HG03442 (cell line): ENCODE measurements around the gene MCOLN3.
A peak's percentile ranks its signal among the peaks of the same experiment; 100 is the strongest.
"Not testable (repeated sequence)": the region's sequence is repeated elsewhere in the genome, so short reads cannot be mapped to it uniquely, and the experiment has no call there.

Experiments used
- ATAC-seq: cut with Tn5 transposase; IDR thresholded peaks from one replicate; pipeline ENCODE4 v1.9.1; 2021; ENCODE audit warnings: mild to moderate bottlenecking, moderate library complexity; ENCODE audit not compliant: unreplicated experiment

Gene MCOLN3

DNA sequence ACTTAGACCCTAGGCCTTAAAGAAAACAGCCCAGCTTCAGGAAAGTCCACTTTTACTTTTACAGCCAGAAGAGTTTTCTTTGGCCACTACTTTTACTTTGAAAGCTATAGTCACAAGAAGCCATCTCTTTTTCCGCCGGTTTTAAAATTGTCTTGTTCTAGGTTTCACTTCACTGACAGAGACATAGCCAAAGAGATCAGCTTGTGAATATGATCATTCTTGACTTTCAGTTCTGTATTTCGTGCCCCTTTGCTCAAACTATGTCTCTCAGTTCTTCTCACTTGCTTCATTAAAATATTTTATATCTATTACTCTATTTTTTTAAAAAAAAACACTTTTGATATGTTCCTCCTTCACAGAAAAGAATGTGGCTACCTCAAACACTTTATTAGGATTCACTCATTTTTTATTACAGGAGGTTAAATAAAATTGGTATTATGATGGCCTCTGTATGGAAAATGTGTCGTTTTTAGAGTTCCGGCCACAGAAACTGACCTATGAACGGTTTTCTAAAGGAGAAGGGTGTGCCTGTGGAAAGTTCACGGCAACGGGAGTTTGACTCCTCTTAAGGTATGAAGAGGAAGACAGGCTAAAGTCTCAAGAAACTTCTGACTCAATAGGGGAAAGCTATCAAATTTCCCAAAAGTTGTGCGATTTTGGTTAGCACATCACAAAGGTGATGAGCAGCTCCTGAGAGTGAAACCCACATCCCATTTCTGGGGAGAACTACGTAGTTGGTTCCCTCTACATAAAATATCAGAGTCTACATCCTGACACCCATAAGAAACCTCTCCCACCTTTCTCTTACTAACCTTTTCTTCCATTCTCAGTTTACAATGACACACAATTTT, 52.6 kb downstream of the MCOLN3 start:
- peak; percentile 35 for ATAC-seq

DNA sequence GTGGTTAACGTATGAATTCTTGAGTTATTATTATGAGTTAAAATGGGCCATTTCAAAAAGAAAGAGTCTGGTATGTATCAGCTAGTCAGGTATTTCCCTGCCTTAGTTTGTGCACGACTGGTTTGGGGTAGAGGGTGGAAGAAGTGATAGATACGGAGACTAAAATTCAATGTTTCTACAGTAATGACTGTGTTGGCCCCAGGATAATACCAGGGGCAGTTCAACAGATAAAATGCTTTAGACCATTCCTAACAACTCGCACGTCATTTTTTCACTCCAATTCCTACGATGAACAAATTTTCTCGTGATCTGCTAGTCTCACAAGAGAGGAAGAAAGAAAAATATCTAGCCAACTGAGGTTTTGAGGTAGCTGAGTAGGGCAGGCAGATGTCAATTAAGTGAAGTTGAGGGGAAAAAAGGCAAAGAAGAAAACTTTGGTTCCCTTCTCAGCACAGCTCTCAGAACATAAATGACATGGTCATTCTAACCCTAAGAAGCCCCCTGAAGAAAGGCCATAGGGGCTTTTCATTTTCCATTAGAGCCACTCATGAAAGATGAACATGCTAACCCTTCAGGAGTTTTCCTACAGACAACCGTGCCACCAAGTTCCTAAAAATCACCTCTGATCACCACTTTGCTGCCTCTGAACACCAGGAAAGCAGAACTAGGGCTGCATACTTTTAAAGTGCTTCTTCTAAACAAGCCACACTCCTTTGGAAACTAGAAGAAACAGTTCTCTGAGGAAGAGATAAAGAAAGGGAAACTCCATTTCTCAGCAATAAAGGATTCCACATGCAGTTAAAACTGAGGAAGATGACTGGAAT, 57.0 kb downstream of the MCOLN3 start:
- ATAC-seq, result peak; percentile 34

DNA sequence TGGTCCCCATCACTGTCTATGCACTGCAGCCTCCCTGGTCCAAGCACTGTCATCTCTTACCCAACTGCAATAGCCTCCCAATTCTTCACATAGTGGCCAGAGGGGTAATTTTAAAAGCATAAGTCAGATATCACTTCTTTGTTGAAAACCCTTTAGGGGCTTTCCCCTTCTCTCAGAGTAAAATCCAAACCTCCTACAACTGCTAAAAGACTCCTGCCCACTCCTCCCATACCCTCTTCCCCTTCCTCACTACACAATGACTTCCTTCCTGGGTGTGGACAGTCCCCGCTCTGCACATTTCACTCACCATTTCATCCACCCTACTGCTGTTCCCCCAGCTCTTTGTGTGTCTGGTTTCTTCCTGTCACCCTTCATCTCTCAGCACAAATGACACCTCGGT, 59.7 kb downstream of the MCOLN3 start:
- peak; percentile 66 for ATAC-seq

DNA sequence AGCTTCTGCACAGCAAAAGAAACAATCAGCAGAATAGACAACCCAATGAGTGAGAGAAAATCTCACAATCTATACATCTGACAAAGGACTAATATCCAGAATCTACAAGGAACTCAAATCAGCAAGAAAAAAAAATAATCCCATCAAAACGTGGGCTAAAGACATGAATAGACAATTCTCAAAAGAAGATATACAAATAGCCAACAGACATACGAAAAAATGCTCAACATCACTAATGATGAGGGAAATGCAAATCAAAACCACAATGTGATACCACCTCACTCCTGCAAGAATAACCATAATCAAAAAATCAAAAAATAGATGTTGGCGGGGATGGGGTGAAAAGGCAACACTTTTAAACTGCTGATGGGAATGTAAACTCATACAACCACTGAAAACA, 61.7 kb downstream of the MCOLN3 start:
- not testable (repeated sequence) for ATAC-seq

DNA sequence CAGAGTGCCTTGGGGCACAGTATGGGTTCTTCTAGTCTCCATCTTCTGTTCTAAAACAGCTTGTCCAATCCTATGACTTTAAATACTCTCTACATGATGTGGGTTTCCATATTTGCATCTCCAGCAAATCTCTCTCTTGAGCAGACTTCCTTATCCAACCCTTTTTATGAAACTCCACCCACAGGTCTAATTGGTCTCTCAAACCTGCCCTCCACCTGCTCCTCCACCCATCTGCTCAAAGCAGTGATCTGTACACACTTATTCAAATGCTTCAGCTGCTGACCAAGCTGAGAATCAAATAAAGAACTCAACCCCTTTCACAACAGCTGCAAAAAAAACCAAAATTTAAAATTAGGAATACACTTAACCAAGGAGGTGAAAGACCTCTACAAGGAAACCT, 62.9 kb downstream of the MCOLN3 start:
- ATAC-seq, result peak; percentile 40

DNA sequence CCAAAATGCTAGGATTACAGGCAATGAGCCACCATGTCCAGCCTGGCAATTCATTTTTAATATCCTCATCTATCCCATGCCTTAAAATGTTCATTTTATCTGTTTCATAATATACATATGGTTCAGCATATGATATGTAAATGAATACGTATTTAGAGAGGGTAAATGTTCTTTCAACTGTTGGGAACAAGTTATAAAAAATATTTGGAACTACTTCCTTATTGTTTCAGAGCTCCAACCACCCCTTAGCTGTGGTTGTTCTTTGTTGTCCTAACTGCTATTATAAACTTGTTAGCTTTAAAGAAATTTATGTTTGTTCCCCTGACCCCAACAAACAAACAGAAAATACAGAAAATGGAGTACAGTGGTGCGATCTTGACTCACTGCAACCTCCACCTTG, 65.9 kb downstream of the MCOLN3 start:
- ATAC-seq, result no peak

DNA sequence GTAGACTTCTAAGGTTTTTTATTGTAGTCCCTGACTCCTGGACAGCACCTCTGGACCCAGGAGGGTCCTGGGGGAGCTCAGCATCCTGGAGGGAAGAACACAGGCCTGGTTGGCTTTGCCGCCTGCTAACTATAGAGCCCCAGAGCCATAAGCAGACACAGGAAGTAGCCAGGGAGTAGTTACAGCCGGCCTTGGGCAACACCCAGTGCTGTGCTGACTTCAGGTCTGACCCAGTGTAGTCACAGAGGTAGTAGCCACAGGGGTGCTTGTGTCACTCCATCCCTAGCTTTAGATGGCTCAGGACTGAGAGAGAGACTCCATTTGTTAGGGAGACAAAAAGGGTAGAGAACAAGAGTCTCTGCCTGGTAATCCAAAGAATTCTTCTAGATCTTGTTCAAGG, 73.3 kb downstream of the MCOLN3 start:
- ATAC-seq, result peak; percentile 38

DNA sequence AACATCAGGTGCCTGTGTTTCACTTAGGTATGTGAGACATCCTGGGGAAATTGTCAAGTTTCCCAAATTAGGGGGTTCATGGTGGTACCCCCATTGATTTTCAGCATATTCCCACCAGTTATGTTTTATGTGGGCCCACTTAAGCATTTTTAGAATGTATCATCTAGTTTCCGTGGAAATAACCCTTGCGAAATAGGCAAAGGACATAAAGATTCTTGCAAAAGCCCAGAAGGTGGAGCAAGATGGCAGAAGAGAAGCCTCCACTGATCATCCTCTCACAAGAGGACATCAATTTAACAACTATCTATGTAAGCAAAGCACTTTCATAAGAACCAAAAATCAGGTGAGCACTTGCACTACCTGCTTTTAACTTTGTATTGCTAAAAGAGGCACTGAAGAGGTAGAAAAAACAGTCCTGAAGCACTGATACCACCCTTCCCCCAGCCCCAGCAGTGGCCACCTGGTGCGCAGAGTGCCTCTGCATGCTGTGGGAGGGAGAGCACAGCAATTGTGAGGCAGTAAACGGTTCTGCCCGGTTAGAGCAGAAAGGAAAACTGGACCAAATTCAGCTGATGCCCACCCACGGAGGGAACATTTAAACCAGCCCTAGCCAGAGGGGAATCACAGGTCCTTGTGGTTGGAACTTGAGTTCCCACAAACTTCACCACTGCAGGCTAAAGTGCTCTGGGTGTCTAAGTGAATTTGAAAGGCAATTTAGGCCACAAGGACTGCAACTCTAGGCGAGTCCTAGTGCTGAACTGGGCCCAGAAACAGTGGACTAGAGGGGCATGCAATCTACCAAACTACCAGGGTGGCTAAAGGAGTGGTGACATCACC, 74.6 kb downstream of the MCOLN3 start:
- ATAC-seq, result peak; percentile 39

DNA sequence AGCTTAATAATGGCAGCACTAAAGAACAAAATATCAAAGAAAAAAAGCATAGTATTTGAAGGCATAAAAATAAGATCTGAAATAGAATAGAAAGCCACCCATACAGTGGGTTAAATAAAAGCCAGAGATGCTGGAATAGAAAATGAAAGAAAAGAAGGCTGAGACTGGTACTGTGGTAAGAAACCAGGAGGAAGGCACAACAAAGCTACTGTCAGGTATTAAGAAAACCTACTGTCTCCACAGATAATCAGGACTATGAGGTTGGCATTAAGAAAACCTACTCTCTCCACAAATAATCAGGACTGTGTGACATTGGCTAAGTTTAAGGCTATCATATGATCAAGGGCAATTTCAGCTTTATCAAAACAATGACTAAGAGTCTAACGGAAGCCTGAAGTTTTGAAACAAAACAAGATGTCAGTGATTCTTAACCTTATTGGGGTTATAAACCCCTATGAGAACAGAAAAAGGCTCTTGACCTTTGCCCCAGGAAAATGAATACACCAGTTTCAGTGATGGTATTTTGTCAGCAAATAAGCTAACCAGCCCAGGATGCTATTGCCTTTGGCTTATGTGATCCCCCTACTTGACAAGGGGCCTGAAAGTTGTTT, 75.8 kb downstream of the MCOLN3 start:
- no peak for ATAC-seq

DNA sequence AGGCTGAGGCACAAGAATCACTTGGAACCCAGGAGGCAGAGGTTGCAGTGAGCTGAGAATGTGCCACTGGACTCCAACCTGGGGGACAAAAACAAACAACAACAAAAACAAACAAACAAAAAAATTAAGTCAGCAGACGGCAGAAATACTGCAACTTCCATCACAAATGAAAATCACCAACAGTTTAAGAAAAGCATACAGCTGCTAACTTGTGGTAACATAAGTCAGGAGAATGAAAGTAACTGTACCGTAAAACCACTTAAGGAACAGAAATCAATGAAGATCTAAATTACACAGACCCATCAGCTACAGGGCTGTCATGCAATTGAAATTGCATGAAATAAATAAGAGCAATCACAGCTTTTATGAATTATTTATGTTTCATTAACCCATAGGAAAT, 76.3 kb downstream of the MCOLN3 start:
- no peak for ATAC-seq

DNA sequence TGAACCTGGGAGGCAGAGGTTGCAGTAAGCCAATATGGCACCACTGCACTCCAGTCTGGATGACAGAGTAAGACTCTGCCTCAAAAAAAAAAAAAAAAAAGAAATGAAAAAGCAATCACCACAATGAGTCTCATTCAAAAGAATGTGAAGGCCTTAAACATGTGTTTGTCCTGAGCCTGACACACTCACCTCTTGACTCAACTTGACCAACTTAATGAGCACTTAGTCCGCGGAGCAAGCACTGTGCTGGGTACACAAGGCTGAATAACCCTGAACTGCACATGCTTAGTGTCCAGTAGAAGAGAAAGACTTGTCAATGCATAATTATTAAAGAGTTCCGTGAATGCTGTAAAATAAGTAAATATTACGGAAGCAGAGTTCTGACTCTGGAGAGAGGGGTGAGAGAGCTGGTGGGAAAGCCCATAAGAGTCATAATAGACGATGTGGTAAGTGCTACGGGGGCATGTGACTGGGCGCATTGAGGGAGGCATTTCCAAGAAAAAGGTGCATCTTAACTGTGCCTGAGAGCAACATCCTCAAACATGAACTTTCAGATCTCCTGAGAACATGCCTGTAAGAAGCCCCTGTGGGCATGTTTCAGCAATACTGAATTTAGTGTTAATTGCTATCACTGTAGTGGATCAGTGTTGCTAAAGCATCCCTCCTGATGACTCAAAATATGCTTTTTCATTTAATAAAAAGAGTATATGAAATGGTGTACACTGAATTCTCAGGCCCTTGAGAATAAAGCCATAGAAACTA, 78.6 kb downstream of the MCOLN3 start:
- ATAC-seq, result peak; percentile 66

DNA sequence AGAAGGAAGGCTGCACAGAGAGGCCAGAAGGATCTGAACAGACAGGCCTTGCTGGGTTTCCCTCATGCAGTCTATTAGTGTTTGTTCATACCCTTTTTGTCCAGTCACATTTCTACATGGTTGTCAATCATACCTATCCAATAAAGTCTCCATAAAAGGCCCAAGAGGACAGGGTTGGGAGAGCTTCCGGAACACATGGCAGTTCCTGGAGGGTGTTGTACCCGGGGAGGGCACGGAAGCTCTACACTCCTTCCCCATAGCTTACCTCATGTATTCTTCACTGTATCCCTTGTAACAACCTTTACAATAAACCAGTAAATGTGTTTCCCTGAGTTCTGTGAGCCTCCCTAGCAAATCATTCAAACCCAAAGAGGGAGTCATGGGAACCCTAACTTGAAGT, 79.4 kb downstream of the MCOLN3 start:
- no peak for ATAC-seq

DNA sequence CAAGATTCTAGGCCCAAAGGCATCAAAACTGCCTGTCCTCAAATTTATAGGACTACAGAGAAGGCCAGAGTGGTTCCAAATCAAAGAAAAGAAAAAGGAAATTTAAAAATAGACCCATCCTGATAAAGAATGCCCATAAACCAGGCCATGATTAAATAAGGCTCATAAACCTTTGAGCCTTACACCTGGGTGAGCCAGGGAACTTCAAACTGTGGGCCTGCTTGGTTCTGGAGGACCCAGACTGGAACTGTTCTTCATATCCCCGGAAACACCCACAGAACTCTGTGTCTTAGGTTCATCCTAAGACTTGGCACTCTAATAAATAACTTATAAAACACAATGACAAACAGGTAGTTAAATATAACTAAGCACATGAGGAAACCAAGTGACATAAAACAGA, 80.2 kb downstream of the MCOLN3 start:
- no peak for ATAC-seq
